ENCODE results near the gene USP24.
"Not testable (repeated sequence)": the region's sequence is repeated elsewhere in the genome, so short reads cannot be mapped to it uniquely, and the experiment has no call there.

Gene USP24

GRCh38 chr1:55196433-55197035 lies 18.6 kb downstream of the USP24 start:
- Mint-ChIP-seq H3K4me3 (no peak overlapping the region), H3K27me3 (no peaks in the 10 kb centered on the region), H3K36me3 (ENCODE audit: low read depth) (peaks cover 39% of the 10 kb centered on the region), H3K9me3 (no peaks in the 10 kb centered on the region), H3K27ac (peak overlapping the region; percentile 80), H3K4me1 (ENCODE audit: low read depth) (peaks cover 90% of the 10 kb centered on the region)

- peaks cover 82% of the 10 kb centered on the region for H3K4me1 Mint-ChIP-seq (ENCODE audit: low read depth)
- no peaks in the 10 kb centered on the region for H3K27me3 Mint-ChIP-seq
- peak overlapping the region; percentile 24 for H3K4me3 Mint-ChIP-seq
Observed at GRCh38 chr1:55195521-55196233, 19.5 kb downstream of the USP24 start.

GRCh38 chr1:55194851-55195250 lies 20.3 kb downstream of the USP24 start:
- Mint-ChIP-seq H3K27me3 (no peaks in the 10 kb centered on the region), H3K27ac (no peak overlapping the region), H3K4me1 (ENCODE audit: low read depth) (peaks cover 81% of the 10 kb centered on the region), H3K36me3 (ENCODE audit: low read depth) (peaks cover 31% of the 10 kb centered on the region), H3K9me3 (no peaks in the 10 kb centered on the region), H3K4me3 (no peak overlapping the region)

More at GRCh38 chr1:55195521-55196233, 19.5 kb downstream of the USP24 start:
- Mint-ChIP-seq H3K27ac (peak overlapping the region; percentile 80), H3K36me3 (ENCODE audit: low read depth) (peaks cover 34% of the 10 kb centered on the region), H3K9me3 (no peaks in the 10 kb centered on the region)

GRCh38 chr1:55192093-55192492 lies 23.1 kb downstream of the USP24 start:
- Mint-ChIP-seq H3K4me3 (no peak overlapping the region), H3K27ac (no peak overlapping the region), H3K27me3 (no peaks in the 10 kb centered on the region), H3K4me1 (ENCODE audit: low read depth) (peaks cover 82% of the 10 kb centered on the region), H3K9me3 (no peaks in the 10 kb centered on the region), H3K36me3 (ENCODE audit: low read depth) (peaks cover 22% of the 10 kb centered on the region)

- H3K9me3 Mint-ChIP-seq, H3K27me3 Mint-ChIP-seq, H3K27ac Mint-ChIP-seq, H3K4me3 Mint-ChIP-seq: not testable (repeated sequence)
- Mint-ChIP-seq H3K36me3 (ENCODE audit: low read depth) (peaks cover 28% of the 10 kb centered on the region), H3K4me1 (ENCODE audit: low read depth) (peaks cover 82% of the 10 kb centered on the region)
Observed at GRCh38 chr1:55191219-55191952, 23.8 kb downstream of the USP24 start.

GRCh38 chr1:55190109-55190508 lies 25.1 kb downstream of the USP24 start:
- Mint-ChIP-seq H3K4me1 (ENCODE audit: low read depth) (peaks cover 81% of the 10 kb centered on the region), H3K4me3 (no peak overlapping the region), H3K9me3 (peaks cover 12% of the 10 kb centered on the region), H3K36me3 (ENCODE audit: low read depth) (peaks cover 41% of the 10 kb centered on the region), H3K27me3 (no peaks in the 10 kb centered on the region), H3K27ac (no peak overlapping the region)

- Mint-ChIP-seq H3K4me3 (no peak overlapping the region), H3K27me3 (no peaks in the 10 kb centered on the region), H3K36me3 (ENCODE audit: low read depth) (peaks cover 52% of the 10 kb centered on the region), H3K27ac (peak overlapping the region; percentile 86), H3K4me1 (ENCODE audit: low read depth) (peaks cover 78% of the 10 kb centered on the region), H3K9me3 (peaks cover 19% of the 10 kb centered on the region)
Observed at GRCh38 chr1:55188909-55189308, 26.3 kb downstream of the USP24 start.

GRCh38 chr1:55185832-55186231 lies 29.3 kb downstream of the USP24 start:
- H3K4me3 Mint-ChIP-seq = no peak overlapping the region
- peaks cover 23% of the 10 kb centered on the region for H3K9me3 Mint-ChIP-seq
- H3K27ac Mint-ChIP-seq = peak overlapping the region; percentile 85
- H3K4me1 Mint-ChIP-seq (ENCODE audit: low read depth) = peaks cover 75% of the 10 kb centered on the region
- no peaks in the 10 kb centered on the region for H3K27me3 Mint-ChIP-seq
- peaks cover 58% of the 10 kb centered on the region for H3K36me3 Mint-ChIP-seq (ENCODE audit: low read depth)

- H3K27ac Mint-ChIP-seq = peak overlapping the region; percentile 59
- H3K4me3 Mint-ChIP-seq = no peak overlapping the region
- no peaks in the 10 kb centered on the region for H3K27me3 Mint-ChIP-seq
- H3K4me1 Mint-ChIP-seq (ENCODE audit: low read depth) = peaks cover 77% of the 10 kb centered on the region
- H3K9me3 Mint-ChIP-seq = peaks cover 23% of the 10 kb centered on the region
- H3K36me3 Mint-ChIP-seq (ENCODE audit: low read depth) = peaks cover 63% of the 10 kb centered on the region
Observed at GRCh38 chr1:55184859-55185258, 30.3 kb downstream of the USP24 start.

GRCh38 chr1:55181666-55182065 lies 33.5 kb downstream of the USP24 start:
- Mint-ChIP-seq H3K27me3 (no peaks in the 10 kb centered on the region), H3K27ac (no peak overlapping the region), H3K4me3 (no peak overlapping the region), H3K9me3 (peaks cover 23% of the 10 kb centered on the region), H3K4me1 (ENCODE audit: low read depth) (peaks cover 64% of the 10 kb centered on the region), H3K36me3 (ENCODE audit: low read depth) (peaks cover 69% of the 10 kb centered on the region)

GRCh38 chr1:55180075-55180670 lies 35.0 kb downstream of the USP24 start:
- H3K36me3 Mint-ChIP-seq (ENCODE audit: low read depth) = peaks cover 59% of the 10 kb centered on the region
- peak overlapping the region; percentile 6 for H3K27ac Mint-ChIP-seq
- peaks cover 50% of the 10 kb centered on the region for H3K4me1 Mint-ChIP-seq (ENCODE audit: low read depth)
- no peak overlapping the region for H3K4me3 Mint-ChIP-seq
- no peaks in the 10 kb centered on the region for H3K27me3 Mint-ChIP-seq
- H3K9me3 Mint-ChIP-seq = peaks cover 12% of the 10 kb centered on the region

- peaks cover 43% of the 10 kb centered on the region for H3K4me1 Mint-ChIP-seq (ENCODE audit: low read depth)
- peaks cover 51% of the 10 kb centered on the region for H3K36me3 Mint-ChIP-seq (ENCODE audit: low read depth)
- peak overlapping the region; percentile 45 for H3K27ac Mint-ChIP-seq
Observed at GRCh38 chr1:55179177-55179835, 35.9 kb downstream of the USP24 start.

GRCh38 chr1:55172687-55173086 lies 42.5 kb downstream of the USP24 start:
- H3K27me3 Mint-ChIP-seq = no peaks in the 10 kb centered on the region
- H3K36me3 Mint-ChIP-seq (ENCODE audit: low read depth) = peaks cover 68% of the 10 kb centered on the region
- no peak overlapping the region for H3K27ac Mint-ChIP-seq
- peaks cover 32% of the 10 kb centered on the region for H3K4me1 Mint-ChIP-seq (ENCODE audit: low read depth)
- no peaks in the 10 kb centered on the region for H3K9me3 Mint-ChIP-seq
- H3K4me3 Mint-ChIP-seq = no peak overlapping the region

More at GRCh38 chr1:55179177-55179835, 35.9 kb downstream of the USP24 start:
- H3K4me3 Mint-ChIP-seq = no peak overlapping the region
- peaks cover 6% of the 10 kb centered on the region for H3K9me3 Mint-ChIP-seq
- no peaks in the 10 kb centered on the region for H3K27me3 Mint-ChIP-seq

GRCh38 chr1:55172272-55172671 lies 42.9 kb downstream of the USP24 start:
- Mint-ChIP-seq H3K27me3 (no peaks in the 10 kb centered on the region), H3K4me1 (ENCODE audit: low read depth) (peaks cover 36% of the 10 kb centered on the region), H3K9me3 (no peaks in the 10 kb centered on the region), H3K27ac (no peak overlapping the region), H3K36me3 (ENCODE audit: low read depth) (peaks cover 70% of the 10 kb centered on the region), H3K4me3 (no peak overlapping the region)
